Thoracic aorta (tissue), 2 donors: Measurements from ENCODE around the gene NEK10. TPM values are rescaled to one million over a fixed set of nuclear protein-coding genes. Genes with fewer than 3 reads are reported as not detected.

Experiments used
- ATAC-seq: fragments of 150-250 bp; one replicate; pipeline ENCODE4 v1.8.0; 2017; ENCODE audit warnings: low read depth; ENCODE audit not compliant: insufficient number of reproducible peaks, low FRiP score
- DNase-seq: peaks from one replicate; pipeline ENCODE4 v3.0.0-alpha.2; 2020; ENCODE audit warnings: low spot score
- H3K27ac ChIP-seq, 2 donors: fragments of 200-600 bp; sonication (generic); 1 replicate in 1 of 2; 2 replicates in 1 of 2; pipeline ENCODE4 v1.5.1; 2016; ENCODE audit warnings: mild to moderate bottlenecking in 2 of 2, moderate library complexity in 2 of 2
- H3K27me3 ChIP-seq: fragments of 200-600 bp; sonication (generic); replicated peaks from 2 replicates; pipeline ENCODE4 v1.6.0; 2016; ENCODE audit warnings: mild to moderate bottlenecking; ENCODE audit not compliant: insufficient read depth
- H3K36me3 ChIP-seq: fragments of 200-600 bp; sonication (generic); one replicate; pipeline ENCODE4 v1.5.1; 2016
- H3K4me1 ChIP-seq, 2 donors: fragments of 200-600 bp; sonication (generic); 1 replicate in 1 of 2; 2 replicates in 1 of 2; pipeline versions ENCODE4 v1.5.1 to v1.6.0; 2016; ENCODE audit warnings: low read depth in 2 of 2, mild to moderate bottlenecking in 1 of 2; ENCODE audit not compliant: control insufficient read depth in 1 of 2
- H3K4me3 ChIP-seq: fragments of 200-600 bp; sonication (generic); 2 replicates; pipeline ENCODE4 v1.5.1; 2016; ENCODE audit warnings: mild to moderate bottlenecking
- H3K9me3 ChIP-seq: fragments of 200-600 bp; sonication (generic); 2 replicates; pipeline ENCODE4 v1.5.1; 2016
- CTCF ChIP-seq: fragments of 200-600 bp; sonication (generic); IDR thresholded peaks from one replicate; pipeline ENCODE4 v1.5.1; 2019; ENCODE audit warnings: antibody characterized with exemption
- total RNA-seq, 2 donors: library from RNA; depleted of rRNA; stranded (reverse); fragments of >200 nt; gene quantifications; one replicate each; pipeline versions ENCODE4 v1.1.0 to v1.2.3, GENCODE V29; 2016

The NEK10 gene
- total RNA-seq, 2 donors from 2014 or later = 0.68 to 21.4 TPM

GRCh38 chr3:27239951-27240350, 129.2 kb downstream of the NEK10 start:
- H3K4me3 ChIP-seq = no peak overlapping the region
- DNase-seq (no peak), ATAC-seq (no peak)
- no peak overlapping the region for H3K27ac ChIP-seq
- H3K9me3 ChIP-seq = peaks cover 18% of the 10 kb centered on the region
- H3K4me1 ChIP-seq = no peaks in the 10 kb centered on the region
- H3K36me3 ChIP-seq = no peaks in the 10 kb centered on the region
- no peaks in the 10 kb centered on the region for H3K27me3 ChIP-seq
- no peak for TF ChIP-seq CTCF

- no peak for TF ChIP-seq CTCF
- ATAC-seq = no peak
- H3K27ac ChIP-seq = no peak overlapping the region
- H3K9me3 ChIP-seq = peaks cover 16% of the 10 kb centered on the region
- H3K4me3 ChIP-seq = no peak overlapping the region
- no peaks in the 10 kb centered on the region for H3K27me3 ChIP-seq
- DNase-seq = no peak
- H3K36me3 ChIP-seq = no peaks in the 10 kb centered on the region
- H3K4me1 ChIP-seq = no peaks in the 10 kb centered on the region
Observed at GRCh38 chr3:27228805-27229204, 140.4 kb downstream of the NEK10 start.

DNA sequence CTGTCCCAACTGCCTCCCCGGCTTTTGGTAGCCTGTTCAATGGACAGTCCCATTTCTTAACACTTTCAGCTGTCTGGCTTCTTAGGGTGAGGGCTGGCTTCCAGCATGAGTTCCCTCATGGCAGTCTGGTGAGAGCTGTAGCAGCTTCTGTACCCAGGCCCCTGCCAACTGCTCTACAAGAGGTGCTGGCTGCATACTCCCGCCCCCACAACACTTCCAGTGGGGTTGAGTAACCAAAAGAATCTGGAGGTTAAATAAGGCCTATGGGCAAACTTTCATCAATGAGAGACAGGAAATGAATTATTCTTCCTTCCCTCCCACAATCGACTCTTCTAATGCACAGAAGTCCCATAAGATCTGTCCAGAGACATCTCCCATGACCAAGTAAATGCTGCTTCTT, 145.0 kb downstream of the NEK10 start:
- no peak for ATAC-seq
- no peak for DNase-seq
- Histone ChIP-seq H3K27ac (no peak overlapping the region), H3K36me3 (no peaks in the 10 kb centered on the region), H3K4me1 (no peaks in the 10 kb centered on the region), H3K9me3 (no peaks in the 10 kb centered on the region), H3K4me3 (no peak overlapping the region), H3K27me3 (no peaks in the 10 kb centered on the region)
- no peak for TF ChIP-seq CTCF

DNA sequence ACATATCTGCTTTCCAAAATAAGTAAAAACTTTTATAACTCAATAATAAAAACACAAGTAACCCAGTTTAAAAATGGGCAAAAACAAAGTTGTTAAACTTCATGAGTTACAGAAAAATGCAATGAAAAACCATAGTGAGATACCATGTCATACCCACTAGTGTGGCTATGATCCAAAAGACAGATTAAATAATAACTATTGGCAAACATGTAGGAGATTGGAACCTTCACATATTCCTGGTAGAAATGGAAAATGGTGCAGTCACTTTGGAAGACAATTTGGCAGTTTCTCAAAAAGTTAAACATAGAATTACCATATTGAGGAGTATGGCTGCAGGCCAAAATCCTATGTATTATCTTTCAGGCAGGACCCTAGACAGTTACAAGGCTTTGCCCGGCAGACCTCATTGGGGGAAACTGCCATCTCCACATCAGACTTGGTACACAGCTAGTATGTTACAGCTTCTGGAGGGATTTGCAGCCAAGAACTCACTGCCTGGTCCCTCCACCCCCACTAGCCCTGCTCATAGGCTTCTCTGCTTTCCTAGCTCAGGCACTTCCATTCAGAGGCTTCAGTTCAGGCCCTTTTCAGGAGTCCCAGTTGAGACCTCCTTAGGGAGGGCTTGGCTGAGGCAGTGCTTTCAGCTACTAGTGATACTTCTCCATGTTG, 147.8 kb downstream of the NEK10 start:
- TF ChIP-seq CTCF = no peak
- Histone ChIP-seq H3K27ac (no peak overlapping the region), H3K4me3 (no peak overlapping the region), H3K27me3 (no peaks in the 10 kb centered on the region), H3K36me3 (no peaks in the 10 kb centered on the region), H3K9me3 (no peaks in the 10 kb centered on the region), H3K4me1 (no peaks in the 10 kb centered on the region)
- DNase-seq = no peak
- no peak for ATAC-seq

GRCh38 chr3:27220166-27220565, 149.0 kb downstream of the NEK10 start:
- Histone ChIP-seq H3K4me1 (no peaks in the 10 kb centered on the region), H3K27ac (no peak overlapping the region)

More at GRCh38 chr3:27220166-27220565, 149.0 kb downstream of the NEK10 start:
- DNase-seq = no peak
- no peak for ATAC-seq
- Histone ChIP-seq H3K4me3 (no peak overlapping the region), H3K9me3 (no peaks in the 10 kb centered on the region), H3K27me3 (no peaks in the 10 kb centered on the region), H3K36me3 (no peaks in the 10 kb centered on the region)
- no peak for TF ChIP-seq CTCF
